GM18909 (cell line): Measurements from ENCODE around the gene CHMP4A.

Experiments used
- ATAC-seq: cut with Tn5 transposase; IDR thresholded peaks from one replicate; pipeline ENCODE4 v1.9.1; 2021; ENCODE audit warnings: mild to moderate bottlenecking; ENCODE audit not compliant: unreplicated experiment, poor library complexity

The CHMP4A gene

GRCh38 chr14:24182110-24182882 lies 31.0 kb downstream of the CHMP4A start:
- ATAC-seq, result no peak

DNA sequence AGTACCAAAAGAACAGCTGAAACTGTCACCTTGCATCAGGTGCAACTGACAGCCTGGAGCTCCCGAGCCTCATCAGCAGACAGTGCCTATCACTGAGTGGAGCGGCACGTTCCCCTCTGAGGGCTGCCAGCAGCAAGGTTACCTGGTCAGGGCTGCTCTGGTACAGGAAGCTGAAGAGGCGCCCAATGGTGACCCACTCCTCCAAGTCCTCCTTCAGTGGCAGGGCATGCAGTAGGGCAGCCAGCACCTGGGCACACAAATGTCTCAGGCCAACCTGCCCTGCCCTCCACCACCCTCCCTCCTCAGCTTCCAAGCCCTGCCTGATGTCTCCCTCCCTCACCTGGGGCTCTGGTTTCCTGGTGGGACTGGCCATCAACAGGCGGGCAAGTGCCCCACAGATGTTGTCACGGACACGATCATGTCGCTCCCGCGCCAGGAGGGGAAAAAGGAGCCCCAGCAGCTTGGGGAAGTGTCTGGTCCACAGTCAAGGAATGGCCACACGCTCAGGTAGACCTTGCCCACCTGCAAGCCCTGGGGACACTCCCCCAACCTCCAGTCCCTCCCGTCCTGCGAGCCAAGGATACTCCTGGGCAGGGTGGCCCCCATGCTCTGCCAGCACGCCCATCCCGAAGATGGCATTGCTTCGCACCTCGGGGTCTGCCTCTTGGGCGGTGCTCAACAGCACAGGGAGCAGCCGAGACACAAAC lies 31.8 kb downstream of the CHMP4A start:
- no peak for ATAC-seq

DNA sequence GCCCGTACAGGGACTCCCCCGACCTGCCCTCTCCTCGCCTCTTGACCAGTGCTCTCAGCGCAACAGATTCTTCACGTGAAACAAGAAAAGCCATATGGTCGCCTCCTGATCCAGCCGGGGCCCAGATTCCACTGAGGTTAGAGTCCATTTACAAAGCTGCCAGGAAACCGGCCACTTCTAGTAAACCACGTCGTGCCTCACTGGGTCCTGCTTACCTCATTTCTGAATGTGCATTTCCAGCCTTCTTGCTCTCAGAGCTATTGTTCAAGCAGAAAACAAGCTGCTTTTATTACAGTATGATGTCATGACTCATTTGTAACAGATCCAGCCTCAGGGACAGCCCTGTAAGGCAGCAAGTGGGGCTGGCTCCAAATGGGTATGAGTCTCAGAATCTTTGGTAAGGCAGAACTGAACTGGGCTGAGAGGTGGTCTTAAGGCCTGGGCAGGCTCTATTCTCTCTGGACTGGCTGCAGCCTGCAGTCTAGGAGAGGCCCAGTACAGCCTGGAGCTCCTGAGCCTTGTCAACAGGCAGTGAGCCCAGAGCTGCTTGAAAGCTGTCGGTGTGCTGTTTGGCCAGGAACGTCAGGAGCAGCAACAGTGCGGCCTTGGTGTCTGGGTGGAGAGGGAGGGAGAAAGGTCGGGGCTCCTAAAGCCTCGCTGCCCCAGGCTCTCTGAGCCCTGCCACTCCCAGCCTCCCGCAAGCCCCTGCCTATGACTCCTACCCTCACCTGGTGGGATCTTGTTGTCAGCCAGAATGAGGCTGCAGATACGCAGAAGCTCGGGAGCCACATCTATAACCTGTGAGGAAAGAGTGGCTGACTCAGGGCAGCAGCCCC lies 33.1 kb downstream of the CHMP4A start:
- no peak for ATAC-seq

GRCh38 chr14:24179294-24179960 lies 33.9 kb downstream of the CHMP4A start:
- ATAC-seq, result no peak

GRCh38 chr14:24178399-24179178 lies 34.7 kb downstream of the CHMP4A start:
- ATAC-seq, result no peak

GRCh38 chr14:24177891-24178290 lies 35.4 kb downstream of the CHMP4A start:
- no peak for ATAC-seq

DNA sequence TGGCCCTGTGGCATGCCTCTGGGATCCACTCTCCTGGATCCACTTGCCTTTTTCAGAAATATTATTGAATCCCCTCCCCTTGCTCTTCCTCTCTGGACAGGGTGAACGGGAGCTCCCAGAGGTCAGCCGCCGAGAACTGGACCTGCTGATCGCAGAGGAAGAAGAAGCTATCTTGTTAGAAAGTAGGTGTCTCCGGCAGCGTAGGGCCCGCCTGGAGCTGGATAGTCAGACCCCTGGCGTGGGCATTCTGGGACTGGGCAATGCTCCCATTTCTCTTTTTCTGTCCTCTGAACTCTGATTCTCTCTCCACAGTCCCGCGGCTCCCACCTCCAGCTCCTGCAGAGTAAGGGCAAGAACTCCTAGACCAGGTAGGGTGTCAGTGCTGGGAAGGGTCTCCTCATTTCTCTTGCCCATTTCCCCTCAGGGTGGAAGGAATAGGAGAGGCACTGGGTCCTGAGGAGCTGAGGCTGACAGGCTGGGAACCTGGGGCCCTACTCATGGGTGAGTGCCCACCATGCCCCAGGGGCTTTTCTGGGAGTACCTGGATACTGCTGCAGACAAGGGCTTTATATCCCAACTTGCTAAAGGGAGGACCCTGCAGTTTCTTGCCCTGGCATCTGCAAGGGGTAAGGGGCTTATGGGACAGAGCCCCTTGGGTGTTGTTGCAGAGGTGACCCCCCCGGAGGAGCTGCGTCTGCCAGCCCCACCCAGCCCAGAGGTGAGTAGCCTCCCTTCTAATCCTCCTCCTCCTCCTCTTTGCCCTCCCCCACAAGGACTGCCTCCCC lies 36.1 kb downstream of the CHMP4A start:
- ATAC-seq, result no peak

- ATAC-seq, result no peak
These were observed 36.7 kb downstream of the CHMP4A start for GRCh38 chr14:24176599-24176998.

DNA sequence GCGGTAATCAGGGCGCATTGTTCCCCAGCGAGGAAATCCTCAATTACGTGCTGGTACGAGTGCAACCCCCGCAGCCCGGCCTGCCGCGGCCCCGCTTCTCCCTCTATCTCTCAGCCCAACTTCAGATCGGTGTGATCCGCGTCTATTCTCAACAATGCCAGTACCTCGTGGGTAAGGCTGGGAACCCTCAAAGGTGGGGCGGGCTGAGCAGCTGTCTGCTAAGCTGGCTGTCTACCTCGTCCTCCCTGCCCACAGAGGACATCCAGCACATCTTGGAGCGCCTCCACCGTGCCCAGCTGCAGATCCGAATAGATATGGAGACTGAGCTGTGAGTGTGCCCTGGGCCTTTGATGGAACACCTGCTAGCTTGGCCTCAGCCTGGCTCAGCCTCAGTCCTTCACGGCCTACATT lies 40.4 kb downstream of the CHMP4A start:
- ATAC-seq, result no peak

- no peak for ATAC-seq
These were observed 40.9 kb downstream of the CHMP4A start for GRCh38 chr14:24172261-24172860.

DNA sequence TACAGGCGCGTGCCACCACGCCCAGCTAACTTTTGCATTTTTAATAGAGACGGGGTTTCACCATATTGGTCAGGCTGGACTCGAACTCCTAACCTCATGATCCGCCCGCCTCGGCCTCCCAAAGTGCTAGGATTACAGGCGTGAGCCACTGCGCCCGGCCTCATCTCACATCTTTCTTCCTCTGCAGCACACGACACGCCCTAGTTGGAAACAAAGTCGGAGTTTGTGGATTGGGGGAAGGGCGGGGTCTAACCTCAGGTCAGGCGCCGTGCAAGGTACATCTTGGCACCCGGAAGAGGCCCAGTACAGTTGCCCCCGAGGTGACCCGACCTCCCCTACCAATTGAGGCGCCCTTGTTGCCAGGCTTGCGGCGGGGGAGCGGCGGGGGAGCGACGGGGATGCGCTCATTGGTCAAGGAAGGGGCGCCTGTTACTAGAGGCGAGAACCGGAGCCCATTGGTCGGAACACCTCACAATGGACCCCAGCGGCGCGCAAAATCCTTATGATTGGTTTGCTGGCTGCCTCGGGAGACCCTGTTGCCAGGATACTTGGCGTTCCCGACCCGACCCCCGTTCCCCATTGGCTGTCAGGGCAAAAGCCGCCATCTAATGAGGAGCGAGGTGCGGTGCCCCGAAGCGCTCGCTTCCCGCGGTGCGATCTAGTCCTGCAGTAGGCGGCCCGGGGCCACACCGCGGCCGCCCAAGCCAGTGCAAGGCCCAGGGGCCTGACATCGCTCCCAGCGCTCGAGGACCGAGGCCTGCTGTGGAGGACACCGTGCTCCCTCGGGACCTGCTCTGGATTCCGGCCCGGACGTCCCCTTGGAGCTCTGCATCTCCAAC lies 41.6 kb downstream of the CHMP4A start, which contains the start of gene REC8:
Gene REC8, plus strand, starts transcription at position 659 of the 839 bp plus-strand sequence. CDS start 473 bp downstream, outside the sequence.
- peak; percentile 90 for ATAC-seq

- no peak for ATAC-seq
These were observed 45.7 kb downstream of the CHMP4A start for GRCh38 chr14:24167469-24168114.

DNA sequence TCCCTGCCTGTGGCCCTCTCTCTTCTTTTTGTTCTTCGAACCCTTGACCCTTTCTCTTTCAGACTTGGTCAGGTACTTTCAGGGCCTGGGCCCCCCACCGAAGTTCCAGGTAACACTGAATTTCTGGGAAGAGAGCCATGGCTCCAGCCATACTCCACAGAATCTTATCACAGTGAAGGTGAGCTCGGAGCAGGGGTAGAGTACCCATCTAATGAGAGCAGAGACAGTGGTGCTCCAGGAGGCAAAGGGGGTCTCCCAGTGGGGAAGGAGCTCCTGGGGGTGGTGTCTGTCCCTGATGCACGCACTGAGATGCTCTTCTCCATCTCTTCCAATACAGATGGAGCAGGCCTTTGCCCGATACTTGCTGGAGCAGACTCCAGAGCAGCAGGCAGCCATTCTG lies 47.5 kb downstream of the CHMP4A start:
- no peak for ATAC-seq

DNA sequence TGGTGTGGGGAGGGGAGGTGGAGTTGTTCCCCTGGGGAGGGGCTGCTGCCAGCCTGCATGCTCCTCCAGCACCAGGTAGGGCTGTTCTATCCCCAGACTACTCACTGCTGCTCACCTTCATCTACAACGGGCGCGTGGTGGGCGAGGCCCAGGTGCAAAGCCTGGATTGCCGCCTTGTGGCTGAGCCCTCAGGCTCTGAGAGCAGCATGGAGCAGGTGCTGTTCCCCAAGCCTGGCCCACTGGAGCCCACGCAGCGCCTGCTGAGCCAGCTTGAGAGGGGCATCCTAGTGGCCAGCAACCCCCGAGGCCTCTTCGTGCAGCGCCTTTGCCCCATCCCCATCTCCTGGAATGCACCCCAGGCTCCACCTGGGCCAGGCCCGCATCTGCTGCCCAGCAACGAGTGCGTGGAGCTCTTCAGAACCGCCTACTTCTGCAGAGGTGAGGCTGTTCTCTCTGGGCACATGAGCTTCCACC lies 48.7 kb downstream of the CHMP4A start:
- no peak for ATAC-seq

- no peak for ATAC-seq
These were observed 51.2 kb downstream of the CHMP4A start for GRCh38 chr14:24162093-24162492.

- peak; percentile 86 for ATAC-seq
These were observed 52.2 kb downstream of the CHMP4A start, which contains the start of gene IRF9 for GRCh38 chr14:24160850-24161804. TSS of gene IRF9 (plus strand) at chr14:24161265. CDS start at chr14:24162145, 880 bp downstream.
